ENCODE results near the gene PKMYT1. TPM values are rescaled to one million over a fixed set of nuclear protein-coding genes. Genes with fewer than 3 reads are reported as not detected.

Gene PKMYT1
- total RNA-seq, 2 donors from 2014 or later: 76.4 to 251 TPM

DNA sequence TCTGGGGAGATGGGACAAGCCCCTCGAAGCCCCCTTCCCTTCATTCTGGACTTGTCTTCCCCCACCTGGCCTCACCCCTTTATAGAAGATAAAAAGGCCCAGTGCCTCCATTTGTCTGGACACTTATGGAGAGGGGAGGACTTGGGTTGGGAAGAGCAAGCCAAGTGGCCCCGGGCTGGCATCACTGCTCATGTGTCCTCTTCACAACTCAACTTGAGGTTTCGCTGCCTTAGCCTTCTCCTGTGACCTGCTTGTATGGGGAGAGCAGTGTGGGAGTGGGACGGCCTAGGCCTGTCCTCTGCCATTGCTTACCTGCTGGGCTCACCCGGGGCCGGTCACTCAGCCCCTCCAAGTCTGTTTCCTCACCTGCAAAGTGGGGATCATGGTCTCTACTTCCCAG is 9.7 kb downstream of the PKMYT1 start:
- Mint-ChIP-seq H3K4me3 (peak overlapping the region; percentile 67), H3K27me3 (peaks cover 5% of the 10 kb centered on the region in 2 donors), H3K36me3 (no peaks in the 10 kb centered on the region), H3K9me3 (no peaks in the 10 kb centered on the region), H3K4me1 (ENCODE audit: low read depth in 2 of 2) (peaks cover 14 to 26% of the 10 kb centered on the region in 2 donors), H3K27ac (peak overlapping the region in 1 of 2 donors; percentile 78)
- ATAC-seq (no peak), DNase-seq (ENCODE audit: low spot score) (no peak)

DNA sequence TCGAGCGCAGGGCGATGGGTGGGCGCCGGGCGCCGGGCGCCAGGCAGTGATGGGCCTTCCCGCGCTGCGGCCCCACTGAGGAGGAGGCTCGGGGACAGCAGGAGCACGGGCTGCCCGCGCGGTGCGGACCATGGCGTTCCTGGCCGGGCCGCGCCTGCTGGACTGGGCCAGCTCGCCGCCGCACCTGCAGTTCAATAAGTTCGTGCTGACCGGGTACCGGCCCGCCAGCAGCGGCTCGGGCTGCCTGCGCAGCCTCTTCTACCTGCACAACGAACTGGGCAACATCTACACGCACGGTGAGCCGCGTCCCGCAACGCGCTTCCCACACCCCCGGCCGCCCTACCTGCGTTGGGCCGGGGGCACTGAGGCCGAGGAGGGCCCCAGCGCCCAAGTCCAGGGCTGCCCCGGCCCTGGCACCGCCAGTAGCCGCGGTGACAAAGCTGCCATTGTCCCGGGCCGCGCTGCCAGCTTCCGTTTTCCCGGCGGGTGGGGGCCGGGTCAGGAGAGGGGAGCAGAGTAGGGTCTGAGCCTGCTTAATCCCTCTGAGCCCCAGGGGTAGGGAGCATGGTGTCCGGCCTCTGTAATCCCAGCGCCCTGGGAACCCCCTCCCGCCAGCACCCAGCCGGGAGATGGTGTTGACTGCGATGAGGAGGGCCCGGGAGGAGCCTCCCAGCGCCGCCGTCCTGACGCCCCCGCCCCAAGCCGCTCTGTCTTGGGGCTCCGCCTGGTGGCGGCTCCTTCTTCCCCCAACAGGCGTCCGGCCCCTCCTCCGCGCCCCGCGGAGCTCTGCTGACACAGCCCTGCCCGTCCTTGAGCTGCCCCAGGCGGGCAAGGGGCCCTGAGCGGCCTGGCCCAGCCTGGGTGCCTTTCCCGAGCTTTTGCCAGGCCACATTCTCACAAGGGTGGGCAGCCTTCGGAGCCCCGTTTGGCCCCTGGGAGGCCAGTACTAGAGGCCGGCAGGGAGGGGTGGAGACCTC is 10.4 kb downstream of the PKMYT1 start:
- peak overlapping the region; percentile 67 for H3K4me3 Mint-ChIP-seq
- H3K4me1 Mint-ChIP-seq (ENCODE audit: low read depth in 2 of 2): peaks cover 14 to 26% of the 10 kb centered on the region in 2 donors
- ATAC-seq: peak; percentile 62 to 73
- no peak overlapping the region for H3K27ac Mint-ChIP-seq
- H3K27me3 Mint-ChIP-seq: peaks cover 5% of the 10 kb centered on the region in 2 donors
- no peak for DNase-seq (ENCODE audit: low spot score)
- no peaks in the 10 kb centered on the region for H3K36me3 Mint-ChIP-seq
- H3K9me3 Mint-ChIP-seq: no peaks in the 10 kb centered on the region

DNA sequence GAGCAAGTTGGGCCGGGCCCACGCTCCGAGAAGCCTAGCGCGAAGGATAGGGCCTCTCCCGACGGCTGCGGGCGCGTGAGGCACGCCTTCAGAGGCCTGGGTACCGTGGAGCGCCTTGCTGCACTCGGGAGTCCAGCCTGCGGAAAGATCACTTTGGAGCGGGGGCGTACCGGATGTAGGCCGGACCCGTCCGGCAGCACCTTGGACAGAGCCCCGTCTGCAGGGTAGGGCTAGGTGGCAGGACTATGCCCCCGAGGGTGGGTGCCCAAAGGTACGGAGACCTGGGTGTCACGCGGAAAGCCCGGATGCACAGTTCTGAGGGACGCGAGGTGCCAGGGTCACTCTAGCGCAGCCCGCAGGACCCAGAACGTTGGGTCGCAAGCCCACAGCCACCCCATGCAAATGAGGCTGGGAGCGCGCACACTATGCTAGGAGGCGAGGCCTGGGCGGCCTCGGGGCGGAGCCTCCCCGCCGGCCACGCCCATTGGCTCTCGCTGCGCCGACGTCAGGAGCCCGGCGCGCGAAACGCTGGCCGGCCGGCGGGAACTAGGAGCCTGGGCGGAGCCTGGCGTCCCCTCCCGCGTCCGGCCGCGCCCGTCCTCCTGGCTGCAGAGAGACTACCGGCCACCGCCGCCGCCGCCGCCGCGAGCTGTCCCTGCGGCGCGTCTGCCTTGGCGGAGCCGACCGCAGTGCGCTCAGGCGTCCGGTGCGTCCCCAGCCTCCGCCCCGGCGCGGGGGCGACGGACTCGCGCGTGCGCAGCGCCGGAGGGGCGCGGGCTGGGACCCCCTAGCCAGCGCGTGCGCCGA is 11.3 kb downstream of the PKMYT1 start, which contains the start of gene PAQR4:
PAQR4 (plus strand) TSS at position 611 of the 807 bp plus-strand sequence. CDS start 327 bp downstream, outside the sequence.
- no peak within 1 kb of the TSS for H3K27ac Mint-ChIP-seq
- peaks cover 5 to 7% of the 10 kb centered on the region in 2 donors for H3K27me3 Mint-ChIP-seq
- H3K9me3 Mint-ChIP-seq: no peaks in the 10 kb centered on the region

DNA sequence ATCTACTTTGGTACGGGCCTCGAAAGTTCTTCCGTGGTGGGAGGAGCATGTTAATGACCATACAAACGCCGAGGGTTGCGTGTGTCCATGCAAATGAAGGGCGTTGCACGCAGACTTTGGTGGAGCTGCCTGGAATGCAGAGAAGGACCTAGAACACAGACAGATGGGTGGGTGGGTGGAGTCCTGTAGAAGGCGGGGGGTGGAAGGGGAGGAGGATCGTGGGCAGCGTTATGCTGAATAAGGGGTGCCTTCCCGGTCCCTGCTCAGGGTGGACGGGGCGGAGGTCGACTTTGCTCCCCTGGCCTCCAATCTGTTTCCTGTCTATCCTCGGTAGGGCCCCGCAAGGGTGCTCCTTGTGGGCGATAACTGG is 11.9 kb downstream of the PKMYT1 start:
- DNase-seq (ENCODE audit: low spot score): no peak
- Mint-ChIP-seq H3K27me3 (peaks cover 5 to 10% of the 10 kb centered on the region in 2 donors), H3K27ac (no peak overlapping the region), H3K4me1 (ENCODE audit: low read depth in 2 of 2) (peaks cover 20 to 26% of the 10 kb centered on the region in 2 donors), H3K9me3 (no peaks in the 10 kb centered on the region), H3K36me3 (no peaks in the 10 kb centered on the region), H3K4me3 (peak overlapping the region; percentile 76)
- no peak for ATAC-seq

More for the DNA sequence above, 11.3 kb downstream of the PKMYT1 start, which contains the start of gene PAQR4:
- peaks cover 17 to 26% of the 10 kb centered on the region in 2 donors for H3K4me1 Mint-ChIP-seq (ENCODE audit: low read depth in 2 of 2)
- H3K4me3 Mint-ChIP-seq: peak within 1 kb of the TSS; percentile 76
- peak; percentile 92 for DNase-seq (ENCODE audit: low spot score)
- ATAC-seq: peak; percentile 89 to 94
- H3K36me3 Mint-ChIP-seq: no peaks in the 10 kb centered on the region

DNA sequence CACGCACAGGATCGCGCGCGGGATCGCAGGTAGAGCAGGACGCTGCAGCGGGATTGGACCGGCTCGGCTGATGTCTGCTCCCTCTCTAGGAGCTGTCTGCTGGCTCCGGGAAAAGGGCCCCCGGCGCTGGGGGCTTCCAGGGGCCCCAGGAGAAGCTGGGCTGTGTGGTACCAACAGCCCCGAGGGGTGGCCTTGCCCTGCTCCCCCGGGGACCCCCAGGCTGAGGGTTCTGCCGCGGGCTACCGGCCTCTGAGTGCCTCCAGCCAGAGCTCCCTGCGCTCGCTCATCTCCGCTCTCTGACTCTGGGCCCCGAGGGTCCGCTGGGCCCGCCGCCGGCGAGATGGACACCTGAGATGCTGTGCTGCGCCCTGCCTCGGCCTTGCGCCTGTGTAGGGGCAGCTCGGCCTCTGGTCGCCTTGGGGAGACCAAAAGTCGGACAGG is 12.5 kb downstream of the PKMYT1 start:
- H3K4me3 Mint-ChIP-seq: peak overlapping the region; percentile 76

DNA sequence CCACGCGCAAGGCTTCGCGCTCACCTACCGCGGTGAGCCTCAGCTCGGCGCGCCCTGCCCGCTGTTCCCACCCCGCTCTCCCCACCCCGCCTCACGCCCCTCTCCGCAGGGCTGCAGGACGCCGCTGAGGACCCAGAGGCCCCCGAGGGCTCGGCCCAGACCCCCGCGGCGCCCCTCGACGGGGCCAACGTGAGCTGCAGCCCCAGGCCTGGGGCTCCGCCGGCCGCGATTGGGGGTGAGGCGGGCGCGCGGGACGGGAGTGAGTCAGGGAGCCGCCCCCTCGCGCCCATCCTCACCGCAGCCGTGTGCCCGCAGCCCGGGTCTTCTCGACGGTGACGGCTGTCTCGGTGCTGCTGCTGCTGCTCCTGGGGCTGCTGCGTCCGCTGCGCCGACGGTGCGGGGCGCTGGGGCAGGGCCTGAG is 13.0 kb downstream of the PKMYT1 start:
- no peak overlapping the region for H3K4me3 Mint-ChIP-seq
- no peak overlapping the region for H3K27ac Mint-ChIP-seq
- DNase-seq (ENCODE audit: low spot score) (no peak), ATAC-seq (no peak)
- peaks cover 19 to 21% of the 10 kb centered on the region in 2 donors for H3K4me1 Mint-ChIP-seq (ENCODE audit: low read depth in 2 of 2)
- no peaks in the 10 kb centered on the region for H3K9me3 Mint-ChIP-seq
- H3K27me3 Mint-ChIP-seq: peaks cover 5 to 10% of the 10 kb centered on the region in 2 donors
- H3K36me3 Mint-ChIP-seq: no peaks in the 10 kb centered on the region

More for the DNA sequence above, 12.5 kb downstream of the PKMYT1 start:
- Mint-ChIP-seq H3K9me3 (no peaks in the 10 kb centered on the region), H3K4me1 (ENCODE audit: low read depth in 2 of 2) (peaks cover 20 to 26% of the 10 kb centered on the region in 2 donors), H3K27me3 (peaks cover 5 to 10% of the 10 kb centered on the region in 2 donors), H3K27ac (no peak overlapping the region), H3K36me3 (no peaks in the 10 kb centered on the region)
- no peak for DNase-seq (ENCODE audit: low spot score)
- no peak for ATAC-seq

DNA sequence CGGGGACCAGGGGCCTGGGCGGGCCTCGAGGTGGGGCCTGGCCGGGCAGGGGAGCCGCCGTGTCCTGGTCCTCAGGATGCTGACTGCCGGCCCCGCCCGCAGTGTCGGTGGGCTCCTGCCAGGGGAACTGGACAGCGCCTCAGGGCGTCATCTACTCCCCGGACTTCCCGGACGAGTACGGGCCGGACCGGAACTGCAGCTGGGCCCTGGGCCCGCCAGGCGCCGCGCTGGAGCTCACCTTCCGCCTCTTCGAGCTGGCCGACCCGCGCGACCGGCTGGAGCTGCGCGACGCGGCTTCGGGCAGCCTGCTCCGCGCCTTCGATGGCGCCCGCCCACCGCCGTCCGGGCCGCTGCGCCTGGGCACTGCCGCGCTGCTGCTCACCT is 13.4 kb downstream of the PKMYT1 start:
- H3K36me3 Mint-ChIP-seq: no peaks in the 10 kb centered on the region
- H3K4me1 Mint-ChIP-seq (ENCODE audit: low read depth in 2 of 2): peaks cover 16 to 17% of the 10 kb centered on the region in 2 donors
- peaks cover 5 to 11% of the 10 kb centered on the region in 2 donors for H3K27me3 Mint-ChIP-seq

DNA sequence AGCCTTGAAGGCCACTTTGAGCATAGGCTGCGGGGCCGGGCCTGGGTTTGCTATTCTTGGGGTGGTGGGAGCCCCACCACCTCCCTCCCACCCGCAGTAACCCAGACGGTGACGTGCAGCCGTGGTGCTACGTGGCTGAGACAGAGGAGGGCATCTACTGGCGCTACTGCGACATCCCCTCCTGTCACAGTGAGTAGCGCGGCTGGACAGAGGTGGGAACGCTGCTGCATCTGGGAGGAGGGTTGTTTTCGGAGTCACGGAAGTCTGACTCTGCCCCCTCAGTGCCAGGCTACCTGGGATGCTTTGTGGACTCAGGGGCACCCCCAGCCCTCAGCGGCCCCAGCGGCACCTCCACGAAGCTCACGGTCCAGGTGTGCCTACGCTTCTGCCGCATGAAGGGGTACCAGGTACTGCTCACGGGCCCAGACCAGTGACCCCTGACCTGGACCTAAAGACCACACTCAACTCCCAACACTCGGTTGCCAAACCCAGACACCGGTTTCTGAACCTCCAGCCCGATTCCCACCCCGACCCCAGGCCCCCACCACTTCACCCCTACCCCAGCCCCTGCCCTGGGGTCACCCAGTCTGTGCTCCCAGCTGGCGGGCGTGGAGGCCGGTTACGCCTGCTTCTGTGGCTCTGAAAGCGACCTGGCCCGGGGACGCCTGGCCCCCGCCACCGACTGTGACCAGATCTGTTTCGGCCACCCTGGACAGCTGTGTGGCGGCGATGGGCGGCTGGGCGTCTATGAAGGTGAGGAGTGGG is 14.0 kb downstream of the PKMYT1 start:
- no peaks in the 10 kb centered on the region for H3K36me3 Mint-ChIP-seq
- DNase-seq (ENCODE audit: low spot score) (no peak), ATAC-seq (no peak)
- H3K27ac Mint-ChIP-seq: no peak overlapping the region
- H3K4me3 Mint-ChIP-seq: peak overlapping the region; percentile 38
- H3K4me1 Mint-ChIP-seq (ENCODE audit: low read depth in 2 of 2): peaks cover 16 to 19% of the 10 kb centered on the region in 2 donors
- no peaks in the 10 kb centered on the region for H3K9me3 Mint-ChIP-seq
- H3K27me3 Mint-ChIP-seq: peaks cover 5 to 14% of the 10 kb centered on the region in 2 donors

More for the DNA sequence above, 13.4 kb downstream of the PKMYT1 start:
- no peak for ATAC-seq
- Mint-ChIP-seq H3K4me3 (no peak overlapping the region), H3K27ac (no peak overlapping the region), H3K9me3 (no peaks in the 10 kb centered on the region)
- no peak for DNase-seq (ENCODE audit: low spot score)

DNA sequence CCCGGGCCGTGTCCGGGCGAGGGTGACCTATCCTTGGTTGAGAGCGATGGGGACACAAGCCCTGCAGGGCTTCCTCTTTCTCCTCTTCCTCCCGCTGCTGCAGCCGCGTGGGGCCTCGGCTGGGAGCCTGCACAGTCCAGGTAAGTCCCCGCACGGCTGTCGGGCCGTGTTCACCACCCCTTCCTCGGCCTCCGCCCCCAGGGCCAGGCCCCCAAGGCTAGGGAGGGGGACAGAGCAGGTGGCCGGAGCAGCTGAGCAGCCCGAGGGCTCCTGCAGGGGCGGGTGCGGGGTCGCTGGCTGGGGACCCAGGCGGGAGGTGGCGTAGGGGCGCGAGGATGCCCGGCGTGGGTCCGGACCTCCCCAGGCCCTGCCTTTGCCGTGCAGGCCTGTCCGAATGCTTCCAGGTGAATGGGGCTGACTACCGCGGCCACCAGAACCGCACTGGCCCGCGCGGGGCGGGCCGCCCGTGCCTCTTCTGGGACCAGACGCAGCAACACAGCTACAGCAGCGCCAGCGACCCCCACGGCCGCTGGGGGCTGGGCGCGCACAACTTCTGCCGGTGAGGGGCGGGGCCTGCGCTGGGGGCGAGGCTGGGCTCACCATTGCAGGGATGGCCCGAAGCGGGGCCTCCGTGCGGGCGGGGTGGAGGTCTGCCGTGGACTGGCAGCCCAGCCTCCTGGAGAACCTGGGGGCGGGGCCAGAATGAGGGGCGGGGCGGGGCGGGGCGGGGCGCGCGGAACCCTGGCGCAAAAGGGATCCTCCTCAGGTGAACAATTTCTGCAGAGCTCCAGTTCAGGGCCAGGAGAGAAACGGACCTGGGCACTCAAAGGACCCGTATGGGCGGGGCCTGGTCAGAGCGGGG is 15.5 kb downstream of the PKMYT1 start:
- Mint-ChIP-seq H3K4me1 (ENCODE audit: low read depth in 2 of 2) (peaks cover 9 to 15% of the 10 kb centered on the region in 2 donors), H3K4me3 (peak overlapping the region; percentile 65), H3K27ac (no peak overlapping the region), H3K36me3 (no peaks in the 10 kb centered on the region), H3K9me3 (no peaks in the 10 kb centered on the region), H3K27me3 (peaks cover 10 to 16% of the 10 kb centered on the region in 2 donors)
- DNase-seq (ENCODE audit: low spot score): no peak
- ATAC-seq: no peak

DNA sequence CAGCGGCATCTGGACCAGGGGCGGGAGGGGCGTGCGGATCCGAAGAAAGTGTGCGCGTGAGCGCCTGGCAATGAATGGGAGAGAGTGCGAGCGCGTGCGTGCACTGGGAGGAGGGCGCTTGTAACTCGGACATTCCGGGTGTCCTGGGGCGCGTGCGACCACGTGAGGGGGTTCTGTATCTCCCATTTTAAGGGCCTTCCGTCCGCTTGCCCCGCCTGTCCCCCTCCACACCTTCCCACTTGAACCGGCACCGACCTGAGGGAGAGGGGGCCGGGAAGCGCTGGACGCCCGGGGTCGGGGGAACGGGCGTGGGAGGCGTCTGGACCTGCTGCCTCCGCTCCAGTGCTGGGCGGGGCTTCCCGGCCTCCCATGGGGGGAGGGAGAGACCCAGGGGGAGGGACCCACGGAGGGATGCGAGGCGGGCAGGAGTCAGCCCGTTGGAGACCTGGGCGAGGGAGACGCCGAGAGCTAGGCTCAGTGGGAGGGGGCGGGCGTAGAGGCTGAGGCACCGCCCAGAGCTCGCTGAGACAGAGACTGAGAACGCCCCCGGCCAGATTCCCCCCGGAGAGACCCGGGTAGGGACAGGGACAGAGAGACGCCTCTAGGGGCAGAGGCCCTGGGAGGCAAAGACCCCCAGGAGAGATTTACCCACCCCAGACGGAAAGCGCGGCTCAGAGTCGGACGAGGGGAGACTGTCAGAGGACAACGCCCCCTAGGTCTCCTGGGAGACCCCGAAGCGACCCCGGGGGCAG is 16.3 kb downstream of the PKMYT1 start, which contains the start of gene KREMEN2:
KREMEN2 (plus strand) TSS at position 553 of the 752 bp plus-strand sequence. CDS start 246 bp downstream, outside the sequence.
- peaks cover 9 to 15% of the 10 kb centered on the region in 2 donors for H3K4me1 Mint-ChIP-seq (ENCODE audit: low read depth in 2 of 2)
- H3K36me3 Mint-ChIP-seq: no peaks in the 10 kb centered on the region
- no peaks in the 10 kb centered on the region for H3K9me3 Mint-ChIP-seq
- H3K4me3 Mint-ChIP-seq: peak within 1 kb of the TSS; percentile 65
- no peak for ATAC-seq
- no peak within 1 kb of the TSS for H3K27ac Mint-ChIP-seq
- DNase-seq (ENCODE audit: low spot score): no peak
- peaks cover 10 to 16% of the 10 kb centered on the region in 2 donors for H3K27me3 Mint-ChIP-seq

DNA sequence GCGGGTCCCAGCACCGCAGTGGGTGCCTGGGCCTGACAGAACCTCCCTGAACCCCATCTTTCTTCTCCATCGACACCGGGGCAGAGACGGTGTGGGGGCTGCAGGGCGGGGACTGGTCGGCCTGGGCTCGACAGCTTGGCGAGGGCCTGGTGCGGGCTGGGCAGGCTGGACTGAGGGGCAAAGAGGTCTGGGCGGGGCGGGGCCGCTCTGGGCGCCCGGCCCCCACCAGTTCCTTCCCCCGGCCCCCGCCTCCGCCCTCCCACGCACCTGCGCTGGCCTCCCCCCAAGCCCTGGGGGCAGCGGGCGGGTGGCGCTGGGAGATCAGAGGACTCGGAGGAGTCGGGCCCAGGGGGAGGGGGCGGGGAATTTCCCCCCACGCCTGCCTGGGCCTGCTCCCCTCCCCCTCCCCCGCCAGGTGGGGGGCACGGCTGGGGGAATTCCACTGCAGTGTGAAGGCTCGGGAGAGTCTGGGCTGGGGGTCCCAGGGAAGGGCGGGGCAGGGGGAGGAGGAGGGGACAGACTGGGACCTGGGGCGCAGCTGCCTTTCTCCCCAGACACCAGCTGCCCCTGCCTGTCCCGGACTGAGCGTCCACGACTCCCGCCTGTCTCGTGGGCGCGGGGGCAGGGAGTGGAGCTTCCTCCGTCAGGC is 17.0 kb downstream of the PKMYT1 start:
- Mint-ChIP-seq H3K4me3 (peak overlapping the region; percentile 65), H3K9me3 (no peaks in the 10 kb centered on the region), H3K4me1 (ENCODE audit: low read depth in 2 of 2) (peaks cover 4 to 11% of the 10 kb centered on the region in 2 donors), H3K27me3 (peaks cover 8 to 14% of the 10 kb centered on the region in 2 donors), H3K27ac (no peak overlapping the region), H3K36me3 (no peaks in the 10 kb centered on the region)
- no peak for DNase-seq (ENCODE audit: low spot score)
- no peak for ATAC-seq
